Fibroblast of lung (primary cell): Measurements from ENCODE around the gene PPL. TPM values are rescaled to one million over a fixed set of nuclear protein-coding genes. Genes with fewer than 3 reads are reported as not detected.

ENCODE experiments used
- DNase-seq, 2 donors: peaks; one replicate each; pipeline versions ENCODE4 v3.0.0 to v3.0.0-alpha.2; 2010; ENCODE audit warnings: low read depth in 2 of 2
- H2AFZ ChIP-seq: 2 replicates; pipeline ENCODE4 v1.5.1; 2012; ENCODE audit warnings: low read length, control low read depth, inconsistent platforms
- H3K27ac ChIP-seq: 2 replicates; pipeline ENCODE4 v1.5.1; 2011; ENCODE audit warnings: low read length, control low read depth; ENCODE audit not compliant: insufficient read depth
- H3K27me3 ChIP-seq: 2 replicates; pipeline ENCODE4 v1.5.1; 2011; ENCODE audit warnings: mild to moderate bottlenecking, low read length; ENCODE audit not compliant: control insufficient read depth, insufficient read depth
- H3K36me3 ChIP-seq: 2 replicates; pipeline ENCODE4 v1.5.1; 2011; ENCODE audit warnings: low read length; ENCODE audit not compliant: control insufficient read depth, insufficient read depth
- H3K4me1 ChIP-seq: 2 replicates; pipeline ENCODE4 v1.5.1; 2011; ENCODE audit warnings: low read length; ENCODE audit not compliant: control insufficient read depth, insufficient read depth; ENCODE audit errors: extremely low read depth
- H3K4me2 ChIP-seq: 2 replicates; pipeline ENCODE4 v1.5.1; 2011; ENCODE audit warnings: low read length, control low read depth; ENCODE audit not compliant: insufficient read depth; ENCODE audit errors: extremely low read depth
- H3K4me3 ChIP-seq, 4 experiments: fragments of 200-600 bp in 1 of 4; sonication (generic) in 1 of 4; replicated peaks in 1 of 4; 2 replicates each; pipeline ENCODE4 v1.5.1; 2011 to 2016; ENCODE audit warnings: low read length in 4 of 4, low read depth in 3 of 4, mild to moderate bottlenecking in 3 of 4, control low read depth in 2 of 4, inconsistent platforms in 1 of 4, mixed read lengths in 1 of 4; ENCODE audit not compliant: insufficient read depth in 1 of 4; ENCODE audit errors: control extremely low read depth in 1 of 4
- H3K79me2 ChIP-seq: 2 replicates; pipeline ENCODE4 v1.5.1; 2012; ENCODE audit warnings: mild to moderate bottlenecking, low read length, inconsistent platforms; ENCODE audit not compliant: control insufficient read depth, insufficient read depth
- H3K9ac ChIP-seq: 2 replicates; pipeline ENCODE4 v1.5.1; 2011; ENCODE audit warnings: mild to moderate bottlenecking, low read length, control low read depth; ENCODE audit not compliant: insufficient read depth
- H3K9me3 ChIP-seq: 2 replicates; pipeline ENCODE4 v1.5.1; 2012; ENCODE audit warnings: low read depth, low read length; ENCODE audit not compliant: control insufficient read depth, insufficient read depth
- H4K20me1 ChIP-seq: 2 replicates; pipeline ENCODE4 v1.5.1; 2011; ENCODE audit warnings: low read length; ENCODE audit not compliant: control insufficient read depth, insufficient read depth; ENCODE audit errors: extremely low read depth
- CTCF ChIP-seq, 2 donors: IDR thresholded peaks in 1 of 2; conservative IDR thresholded peaks in 1 of 2; 1 replicate in 1 of 2; 2 replicates in 1 of 2; pipeline ENCODE4 v1.5.1; 2011 to 2012; ENCODE audit warnings: low read length in 2 of 2, control low read depth in 1 of 2, inconsistent platforms in 1 of 2, low read depth in 1 of 2, mild to moderate bottlenecking in 1 of 2
- EZH2 ChIP-seq: IDR thresholded peaks from 2 replicates; pipeline ENCODE4 v1.5.1; 2012; ENCODE audit warnings: low read length, control low read depth, mild to moderate bottlenecking; ENCODE audit errors: missing control alignments
- polyA plus RNA-seq, 2 donors: library from polyadenylated mRNA; depleted of rRNA in 1 of 2; stranded (reverse) in 1 of 2; unstranded in 1 of 2; fragments of >200 nt; gene quantifications; 2 replicates each; pipeline ENCODE4 v1.2.1, GENCODE V29; 2011 to 2012; ENCODE audit warnings: missing spikeins in 1 of 2
- total RNA-seq: library from RNA; depleted of rRNA; stranded (reverse); fragments of >200 nt; gene quantifications from 2 replicates; pipeline ENCODE4 v1.2.1, GENCODE V29; 2014

PPL gene
- total and polyA plus RNA-seq, 2 donors (not counting 1 experiment from before 2014, with no cell fraction given): 5.0 to 50.5 TPM

- H2AFZ ChIP-seq: peak within 1 kb of the TSS; percentile 15
- no peaks in the 10 kb centered on the region for H4K20me1 ChIP-seq
- DNase-seq: peak; percentile 95
Measured at GRCh38 chr16:4846901-4847773, 89.8 kb downstream of the PPL start, which contains the start of the genes GLYR1 and UBN1. Gene GLYR1 (minus strand): TSS chr16:4847288. CDS start chr16:4847265, 23 bp downstream. Gene UBN1 (plus strand): TSS chr16:4847481. CDS start chr16:4852918, 5,437 bp downstream.

GRCh38 chr16:4846503-4846900 is 90.4 kb downstream of the PPL start:
- Histone ChIP-seq H3K36me3 (peaks cover 4% of the 10 kb centered on the region), H3K4me2 (peak overlapping the region; percentile 97), H3K79me2 (peaks cover 73% of the 10 kb centered on the region), H2AFZ (no peak overlapping the region), H3K27ac (peak overlapping the region; percentile 90), H4K20me1 (no peaks in the 10 kb centered on the region), H3K4me1 (peaks cover 6% of the 10 kb centered on the region), H3K9ac (peak overlapping the region; percentile 94), H3K9me3 (no peaks in the 10 kb centered on the region), H3K4me3 (peak overlapping the region; percentile 73 to 93 (median 88)), H3K27me3 (no peaks in the 10 kb centered on the region)
- no peak for TF ChIP-seq EZH2
- TF ChIP-seq CTCF (conservative IDR thresholded peaks at IDR 0.05 in 1 of 2, IDR thresholded peaks at IDR 0.05 in 1 of 2; ENCODE audit: low read depth in 1 of 2, low read length in 2 of 2): no peak
- DNase-seq: peak; percentile 53 to 66

More at GRCh38 chr16:4846901-4847773, 89.8 kb downstream of the PPL start, which contains the start of the genes GLYR1 and UBN1:
- no peaks in the 10 kb centered on the region for H3K27me3 ChIP-seq
- H3K79me2 ChIP-seq: peaks cover 78% of the 10 kb centered on the region
- TF ChIP-seq CTCF (conservative IDR thresholded peaks at IDR 0.05 in 1 of 2, IDR thresholded peaks at IDR 0.05 in 1 of 2; ENCODE audit: low read depth in 1 of 2, low read length in 2 of 2): no peak
- no peak for TF ChIP-seq EZH2
- H3K4me3 ChIP-seq: peak within 1 kb of the TSS; percentile 73 to 96 (median 89)
- H3K4me1 ChIP-seq: peaks cover 6% of the 10 kb centered on the region
- no peaks in the 10 kb centered on the region for H3K9me3 ChIP-seq
- H3K27ac ChIP-seq: peak within 1 kb of the TSS; percentile 90
- peaks cover 4% of the 10 kb centered on the region for H3K36me3 ChIP-seq
- peak within 1 kb of the TSS; percentile 94 for H3K9ac ChIP-seq
- peak within 1 kb of the TSS; percentile 97 for H3K4me2 ChIP-seq

- H3K4me3 ChIP-seq: no peak overlapping the region
- H4K20me1 ChIP-seq: no peaks in the 10 kb centered on the region
- no peaks in the 10 kb centered on the region for H3K4me1 ChIP-seq
- no peak overlapping the region for H3K4me2 ChIP-seq
- H3K79me2 ChIP-seq: peaks cover 25% of the 10 kb centered on the region
- DNase-seq: no peak
- peaks cover 10% of the 10 kb centered on the region for H3K36me3 ChIP-seq
- no peaks in the 10 kb centered on the region for H3K27me3 ChIP-seq
- H3K27ac ChIP-seq: no peak overlapping the region
- H2AFZ ChIP-seq: no peak overlapping the region
- TF ChIP-seq CTCF (conservative IDR thresholded peaks at IDR 0.05 in 1 of 2, IDR thresholded peaks at IDR 0.05 in 1 of 2; ENCODE audit: low read depth in 1 of 2, low read length in 2 of 2): no peak
- no peak for TF ChIP-seq EZH2
- H3K9me3 ChIP-seq: no peaks in the 10 kb centered on the region
- no peak overlapping the region for H3K9ac ChIP-seq
Measured at GRCh38 chr16:4840984-4841383, 96.0 kb downstream of the PPL start.
